Liver (tissue), 9 donors: ENCODE data around the gene TMC1. TPM values are rescaled to one million over a fixed set of nuclear protein-coding genes. Genes with fewer than 3 reads are reported as not detected.
A peak's percentile ranks its signal among the peaks of the same experiment; 100 is the strongest.

Experiments used
- DNase-seq: peaks from one replicate; pipeline ENCODE4 v3.0.0-alpha.2; 2017; ENCODE audit warnings: low spot score
- H3K27ac ChIP-seq, 2 donors: one replicate each; pipeline ENCODE4 v1.7.0; 2013; ENCODE audit warnings: inconsistent platforms in 2 of 2, low read length in 2 of 2, control low read depth in 1 of 2, low read depth in 1 of 2, mild to moderate bottlenecking in 1 of 2
- H3K27me3 ChIP-seq, 4 donors: one replicate each; pipeline versions ENCODE4 v1.6.1 to v1.7.0; 2013; ENCODE audit warnings: low read length in 3 of 4, inconsistent platforms in 1 of 4, mild to moderate bottlenecking in 1 of 4, moderate library complexity in 1 of 4; ENCODE audit not compliant: control insufficient read depth in 4 of 4, insufficient read depth in 4 of 4
- H3K36me3 ChIP-seq, 4 donors: one replicate each; pipeline versions ENCODE4 v1.6.1 to v1.7.0; 2013; ENCODE audit warnings: low read length in 3 of 4, mild to moderate bottlenecking in 3 of 4, low read depth in 1 of 4, moderate library complexity in 1 of 4; ENCODE audit not compliant: control insufficient read depth in 4 of 4, insufficient read depth in 3 of 4
- H3K4me1 ChIP-seq, 4 donors: one replicate each; pipeline versions ENCODE4 v1.6.1 to v1.7.0; 2013; ENCODE audit warnings: low read length in 3 of 4, mild to moderate bottlenecking in 3 of 4, moderate library complexity in 1 of 4; ENCODE audit not compliant: control insufficient read depth in 4 of 4, insufficient read depth in 4 of 4
- H3K4me3 ChIP-seq, 3 donors: one replicate each; pipeline versions ENCODE4 v1.6.1 to v1.7.0; 2013; ENCODE audit warnings: low read length in 3 of 3, control low read depth in 1 of 3, low read depth in 1 of 3, mild to moderate bottlenecking in 1 of 3
- H3K9ac ChIP-seq, 2 donors: one replicate each; pipeline ENCODE4 v1.7.0; 2013; ENCODE audit warnings: low read length in 2 of 2, mild to moderate bottlenecking in 2 of 2, moderate library complexity in 2 of 2, control low read depth in 1 of 2, low read depth in 1 of 2
- H3K9me3 ChIP-seq, 4 donors: one replicate each; pipeline versions ENCODE4 v1.6.1 to v1.7.0; 2013; ENCODE audit warnings: low read length in 3 of 4; ENCODE audit not compliant: control insufficient read depth in 4 of 4
- ATF3 ChIP-seq: IDR thresholded peaks from 2 replicates; pipeline ENCODE4 v1.6.1; 2016; ENCODE audit warnings: antibody characterized with exemption
- CTCF ChIP-seq: fragments of 150-350 bp; IDR thresholded peaks from 2 replicates; pipeline ENCODE4 v1.5.1; 2017; ENCODE audit warnings: improper control_type of control experiment, low read depth, low read length; ENCODE audit not compliant: missing input control
- EGR1 ChIP-seq, 2 donors: IDR thresholded peaks; 2 replicates each; pipeline ENCODE4 v1.6.1; 2016 to 2018; ENCODE audit warnings: antibody characterized with exemption in 2 of 2, low read depth in 2 of 2
- FOXA1 ChIP-seq: IDR thresholded peaks from 2 replicates; pipeline ENCODE4 v1.6.1; 2016; ENCODE audit warnings: antibody characterized with exemption
- FOXA2 ChIP-seq: IDR thresholded peaks from 2 replicates; pipeline ENCODE4 v1.6.1; 2016; ENCODE audit warnings: antibody characterized with exemption
- GABPA ChIP-seq, 2 donors: IDR thresholded peaks in 1 of 2; conservative IDR thresholded peaks in 1 of 2; 2 replicates each; pipeline ENCODE4 v1.6.1; 2016; ENCODE audit warnings: antibody characterized with exemption in 2 of 2, mild to moderate bottlenecking in 1 of 2, moderate library complexity in 1 of 2
- HNF4A ChIP-seq, 2 donors: conservative IDR thresholded peaks; 2 replicates each; pipeline ENCODE4 v1.6.1; 2016; ENCODE audit warnings: antibody characterized with exemption in 2 of 2, mild to moderate bottlenecking in 2 of 2
- JUND ChIP-seq, 2 donors: IDR thresholded peaks; 2 replicates each; pipeline ENCODE4 v1.6.1; 2016; ENCODE audit warnings: antibody characterized with exemption in 2 of 2
- MAX ChIP-seq: IDR thresholded peaks from 2 replicates; pipeline ENCODE4 v1.6.1; 2016; ENCODE audit warnings: antibody characterized with exemption
- RAD21 ChIP-seq, 2 donors: IDR thresholded peaks; 2 replicates each; pipeline ENCODE4 v1.6.1; 2016; ENCODE audit warnings: antibody characterized with exemption in 2 of 2, mild to moderate bottlenecking in 2 of 2
- REST ChIP-seq: IDR thresholded peaks from 2 replicates; pipeline ENCODE4 v1.6.1; 2016; ENCODE audit warnings: antibody characterized with exemption, mild to moderate bottlenecking
- SP1 ChIP-seq: IDR thresholded peaks from 2 replicates; pipeline ENCODE4 v1.6.1; 2018; ENCODE audit warnings: antibody characterized with exemption, mild to moderate bottlenecking
- TAF1 ChIP-seq: conservative IDR thresholded peaks from 2 replicates; pipeline ENCODE4 v1.6.1; 2016; ENCODE audit warnings: antibody characterized with exemption, mild to moderate bottlenecking
- YY1 ChIP-seq: IDR thresholded peaks from 2 replicates; pipeline ENCODE4 v1.6.1; 2016; ENCODE audit warnings: antibody characterized with exemption, mild to moderate bottlenecking
- ZBTB33 ChIP-seq: IDR thresholded peaks from 2 replicates; pipeline ENCODE4 v1.6.1; 2016; ENCODE audit warnings: antibody characterized with exemption
- WGBS: extraction: QIAGEN DNeasy Blood & Tissue Kit; methylation state at CpG from one replicate; pipeline ENCODE4 v1.1.7; 2013; 5-methylcytosine and 5-hydroxymethylcytosine counted together
- polyA plus RNA-seq, 2 donors: library from polyadenylated mRNA; stranded (reverse) in 1 of 2; unstranded in 1 of 2; fragments of 200-250 nt in 1 of 2; fragments of >200 nt in 1 of 2; fragmentation: Nextera tagmentation in 1 of 2; extraction: Ambion mirVana in 1 of 2; gene quantifications; one replicate each; pipeline versions ENCODE4 v1.2.1 to v1.2.3, GENCODE V29; 2013 to 2015
- total RNA-seq, 2 donors: library from RNA; depleted of rRNA; stranded (reverse); fragments of >200 nt; gene quantifications; one replicate each; pipeline ENCODE4 v1.2.3, GENCODE V29; 2014
- donor health status: healthy.
- donor health status: healthy.
- donor health status: healthy.
- donor health status: healthy.
- donor health status: healthy.

The TMC1 gene
- total and polyA plus RNA-seq, 4 donors = 0.09 TPM; not detected in 3

- Histone ChIP-seq H3K27ac (no peak overlapping the region), H3K4me1 (no peaks in the 10 kb centered on the region), H3K27me3 (no peaks in the 10 kb centered on the region), H3K9ac (no peak overlapping the region), H3K9me3 (no peaks in the 10 kb centered on the region), H3K4me3 (no peak overlapping the region), H3K36me3 (no peaks in the 10 kb centered on the region)
- no peak for DNase-seq
- TF ChIP-seq YY1 (no peak), CTCF (peak; percentile 20), RAD21 (IDR thresholded peaks at IDR 0.05) (peak in 1 of 2 donors; percentile 16)
- 83% methylated on average over 2 of the region's 2 CpGs for WGBS
Measured at GRCh38 chr9:72807765-72808445, 286.5 kb downstream of the TMC1 start.

GRCh38 chr9:72808446-72808768, 287.0 kb downstream of the TMC1 start:
- Histone ChIP-seq H3K4me1 (no peaks in the 10 kb centered on the region), H3K27ac (no peak overlapping the region), H3K9ac (no peak overlapping the region), H3K27me3 (no peaks in the 10 kb centered on the region), H3K9me3 (no peaks in the 10 kb centered on the region), H3K36me3 (no peaks in the 10 kb centered on the region), H3K4me3 (no peak overlapping the region)
- 80% methylated on average over 2 of the region's 2 CpGs for WGBS
- no peak for TF ChIP-seq REST
- TF ChIP-seq MAX = no peak
- TF ChIP-seq HNF4A (conservative IDR thresholded peaks at IDR 0.05) = no peak
- TF ChIP-seq GABPA (IDR thresholded peaks at IDR 0.05 in 1 of 2, conservative IDR thresholded peaks at IDR 0.05 in 1 of 2) = no peak
- no peak for TF ChIP-seq ATF3
- no peak for TF ChIP-seq ZBTB33
- no peak for TF ChIP-seq CTCF
- no peak for TF ChIP-seq TAF1
- no peak for TF ChIP-seq RAD21 (IDR thresholded peaks at IDR 0.05)
- no peak for TF ChIP-seq SP1
- no peak for TF ChIP-seq FOXA1
- no peak for TF ChIP-seq EGR1 (IDR thresholded peaks at IDR 0.05; ENCODE audit: low read depth in 2 of 2)
- TF ChIP-seq YY1 = no peak
- TF ChIP-seq FOXA2 = no peak
- TF ChIP-seq JUND (IDR thresholded peaks at IDR 0.05) = no peak
- DNase-seq = no peak
